Endodermal cell (in vitro differentiated cells): ENCODE results near the gene STK11. TPM values are rescaled to one million over a fixed set of nuclear protein-coding genes. Genes with fewer than 3 reads are reported as not detected.

Experiments
- DNase-seq: peaks from one replicate; pipeline ENCODE4 v3.0.0-alpha.2; 2017
- H3K27ac ChIP-seq: 2 replicates; pipeline ENCODE4 v1.5.1; 2013; ENCODE audit warnings: mild to moderate bottlenecking, low read depth, low read length, moderate library complexity
- H3K27me3 ChIP-seq: 2 replicates; pipeline ENCODE4 v1.6.1; 2013; ENCODE audit warnings: mild to moderate bottlenecking, low read length, moderate library complexity; ENCODE audit not compliant: insufficient read depth, control insufficient read depth, poor library complexity, severe bottlenecking
- H3K36me3 ChIP-seq: 2 replicates; pipeline ENCODE4 v1.7.0; 2013; ENCODE audit warnings: mild to moderate bottlenecking, low read length, moderate library complexity; ENCODE audit not compliant: control insufficient read depth, insufficient read depth
- H3K4me1 ChIP-seq: one replicate; pipeline ENCODE4 v1.7.0; 2013; ENCODE audit warnings: low read length; ENCODE audit not compliant: control insufficient read depth, insufficient read depth
- H3K4me3 ChIP-seq: 2 replicates; pipeline ENCODE4 v1.5.1; 2013; ENCODE audit warnings: mild to moderate bottlenecking, low read length, moderate library complexity
- H3K9ac ChIP-seq: 2 replicates; pipeline ENCODE4 v1.6.1; 2013; ENCODE audit warnings: mild to moderate bottlenecking, low read length, moderate library complexity; ENCODE audit not compliant: poor library complexity, severe bottlenecking; ENCODE audit errors: extremely low read depth
- H3K9me3 ChIP-seq: 2 replicates; pipeline ENCODE4 v1.6.1; 2013; ENCODE audit warnings: mild to moderate bottlenecking, low read length, moderate library complexity; ENCODE audit not compliant: control insufficient read depth
- H3K27ac Mint-ChIP-seq: 2 replicates; pipeline ENCODE4 v1.8.0; 2020; ENCODE audit warnings: mixed read lengths
- H3K27me3 Mint-ChIP-seq: 2 replicates; pipeline ENCODE4 v1.8.0; 2021; ENCODE audit warnings: mild to moderate bottlenecking, mixed read lengths; ENCODE audit not compliant: insufficient read depth
- H3K36me3 Mint-ChIP-seq: 2 replicates; pipeline ENCODE4 v1.8.0; 2020; ENCODE audit warnings: low read depth, mixed read lengths
- H3K4me1 Mint-ChIP-seq: 2 replicates; pipeline ENCODE4 v1.8.0; 2020; ENCODE audit warnings: mixed read lengths
- H3K4me3 Mint-ChIP-seq: 2 replicates; pipeline ENCODE4 v1.8.0; 2020; ENCODE audit warnings: mild to moderate bottlenecking, moderate library complexity, mixed read lengths
- H3K9me3 Mint-ChIP-seq: 2 replicates; pipeline ENCODE4 v1.8.0; 2020; ENCODE audit warnings: mild to moderate bottlenecking, mixed read lengths
- CTCF ChIP-seq: fragments of 200-600 bp; sonication (generic); conservative IDR thresholded peaks from 2 replicates; pipeline ENCODE4 v1.5.0; 2021; ENCODE audit warnings: antibody characterized with exemption, mild to moderate bottlenecking
- WGBS, 2 experiments: methylation state at CpG; one replicate each; pipeline versions ENCODE4 v1.1.5 to v1.1.7; 2013; ENCODE audit warnings: missing lambda C conversion rate in 2 of 2, mixed read lengths in 1 of 2; ENCODE audit not compliant: insufficient coverage in 1 of 2, insufficient read length in 1 of 2; 5-methylcytosine and 5-hydroxymethylcytosine counted together
- total RNA-seq, 2 donors: library from RNA; stranded (reverse); fragmentation: NEBNext Ultra II Directional in 1 of 2; extraction: Animal tissue kit (Norgen Biotek cat#: 25700) in 1 of 2; gene quantifications; 2 replicates in 1 of 2; 3 replicates in 1 of 2; pipeline ENCODE4 v1.2.1, GENCODE V29; 2021

Gene STK11
- total RNA-seq, 2 donors from 2014 or later, result 78.8 to 81.4 TPM

DNA sequence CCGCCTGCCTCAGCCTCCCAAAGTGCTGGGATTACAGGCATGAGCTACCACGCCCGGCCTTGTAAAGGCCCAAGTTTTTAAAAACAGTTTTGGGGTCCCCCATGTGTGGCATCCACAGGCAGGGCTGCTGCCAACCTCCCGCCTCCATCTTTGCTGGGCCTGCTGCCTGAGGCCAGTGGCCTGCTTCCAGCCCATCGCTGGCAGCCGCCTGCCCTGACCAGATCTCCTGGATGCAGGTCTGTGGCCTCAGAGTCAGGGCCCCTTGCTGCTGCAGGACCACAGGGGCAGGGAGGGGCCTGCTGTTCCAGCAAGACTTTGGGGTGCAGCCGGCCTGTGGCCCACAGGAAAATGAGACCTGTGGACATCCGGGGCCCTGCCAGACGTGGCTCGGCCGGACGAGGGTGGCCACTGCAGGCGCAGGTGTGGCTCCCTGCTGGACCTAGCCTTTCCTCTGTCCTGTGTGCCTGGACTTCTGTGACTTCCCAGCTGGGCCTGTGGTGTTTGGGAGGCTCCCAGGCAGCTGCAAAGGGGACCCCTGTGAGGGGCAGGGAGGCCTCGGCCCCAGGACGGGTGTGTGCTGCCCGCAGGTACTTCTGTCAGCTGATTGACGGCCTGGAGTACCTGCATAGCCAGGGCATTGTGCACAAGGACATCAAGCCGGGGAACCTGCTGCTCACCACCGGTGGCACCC lies 14.4 kb downstream of the STK11 start:
- Histone ChIP-seq H3K4me3 (no peak overlapping the region), H3K9ac (no peak overlapping the region), H3K9me3 (no peaks in the 10 kb centered on the region), H3K36me3 (peaks cover 18% of the 10 kb centered on the region), H3K27me3 (no peaks in the 10 kb centered on the region), H3K27ac (peak overlapping the region; percentile 17), H3K4me1 (no peaks in the 10 kb centered on the region)
- Mint-ChIP-seq H3K9me3 (no peaks in the 10 kb centered on the region), H3K4me3 (no peak overlapping the region), H3K27me3 (no peaks in the 10 kb centered on the region), H3K27ac (no peak overlapping the region), H3K36me3 (peaks cover 7% of the 10 kb centered on the region), H3K4me1 (peaks cover 5% of the 10 kb centered on the region)
- WGBS, 2 experiments, result 94 to 96% methylated on average over 17 to 19 of the region's 19 CpGs
- no peak for TF ChIP-seq CTCF
- no peak for DNase-seq

- H3K27ac Mint-ChIP-seq, result no peak overlapping the region
- no peaks in the 10 kb centered on the region for H3K4me1 ChIP-seq
- no peaks in the 10 kb centered on the region for H3K9me3 ChIP-seq
- H3K9me3 Mint-ChIP-seq, result no peaks in the 10 kb centered on the region
- 91 to 94% methylated on average over 12 to 33 of the region's 33 CpGs for WGBS, 2 experiments
- H3K36me3 Mint-ChIP-seq, result peaks cover 7% of the 10 kb centered on the region
- H3K27me3 Mint-ChIP-seq, result no peaks in the 10 kb centered on the region
- H3K36me3 ChIP-seq, result peaks cover 18% of the 10 kb centered on the region
- H3K4me3 Mint-ChIP-seq, result no peak overlapping the region
- H3K27me3 ChIP-seq, result no peaks in the 10 kb centered on the region
- no peak overlapping the region for H3K9ac ChIP-seq
- DNase-seq, result no peak
- no peak overlapping the region for H3K27ac ChIP-seq
- no peak overlapping the region for H3K4me3 ChIP-seq
- TF ChIP-seq CTCF, result no peak
- peaks cover 5% of the 10 kb centered on the region for H3K4me1 Mint-ChIP-seq
Measured at GRCh38 chr19:1220477-1220930, 14.9 kb downstream of the STK11 start.

DNA sequence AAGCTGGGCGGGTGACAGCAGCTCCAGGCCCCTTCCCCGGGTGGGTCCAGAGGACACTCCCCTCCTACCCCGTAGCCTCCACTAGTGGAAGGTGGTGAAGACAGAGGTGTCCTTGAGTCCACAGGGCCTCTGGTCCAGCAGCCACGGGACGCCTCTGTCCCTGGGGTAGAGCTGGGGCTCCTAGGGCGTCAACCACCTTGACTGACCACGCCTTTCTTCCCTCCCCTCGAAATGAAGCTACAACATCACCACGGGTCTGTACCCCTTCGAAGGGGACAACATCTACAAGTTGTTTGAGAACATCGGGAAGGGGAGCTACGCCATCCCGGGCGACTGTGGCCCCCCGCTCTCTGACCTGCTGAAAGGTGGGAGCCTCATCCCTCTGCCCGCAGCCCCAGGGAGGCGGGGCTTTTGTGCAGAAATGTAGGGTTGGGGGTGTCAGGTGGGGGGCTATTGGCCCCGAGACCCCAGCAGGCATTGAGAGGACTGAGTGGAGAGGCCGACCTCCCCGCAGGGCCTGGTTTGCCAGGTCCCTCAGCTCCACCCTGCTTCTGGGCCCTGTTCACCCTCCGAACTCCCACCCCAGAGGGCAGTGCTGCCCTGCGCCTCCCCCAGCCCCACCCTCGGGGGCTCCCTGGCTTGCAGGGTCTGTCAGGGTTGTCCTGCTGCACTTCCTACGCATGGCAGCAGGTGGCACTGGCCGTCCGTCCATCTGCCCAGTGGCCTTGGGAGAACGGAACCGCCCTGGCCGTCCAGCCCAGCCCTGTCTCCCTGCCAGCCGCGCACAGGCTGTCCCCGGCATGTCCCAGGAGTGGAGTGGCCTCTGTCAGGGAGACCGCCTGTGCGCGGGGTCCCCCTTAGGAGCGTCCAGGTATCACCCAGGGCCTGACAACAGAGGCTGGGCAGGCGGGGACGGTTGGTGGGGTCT lies 15.7 kb downstream of the STK11 start:
- H3K4me1 ChIP-seq, result no peaks in the 10 kb centered on the region
- peak overlapping the region; percentile 29 for H3K27ac ChIP-seq
- no peaks in the 10 kb centered on the region for H3K27me3 Mint-ChIP-seq
- peak; percentile 82 for DNase-seq
- H3K9me3 Mint-ChIP-seq, result no peaks in the 10 kb centered on the region
- no peaks in the 10 kb centered on the region for H3K9me3 ChIP-seq
- no peak overlapping the region for H3K4me3 Mint-ChIP-seq
- WGBS, 2 experiments, result 83 to 90% methylated on average over 14 to 38 of the region's 38 CpGs
- H3K27me3 ChIP-seq, result no peaks in the 10 kb centered on the region
- peaks cover 5% of the 10 kb centered on the region for H3K4me1 Mint-ChIP-seq
- H3K27ac Mint-ChIP-seq, result no peak overlapping the region
- H3K4me3 ChIP-seq, result no peak overlapping the region
- peak; percentile 74 for TF ChIP-seq CTCF
- peaks cover 18% of the 10 kb centered on the region for H3K36me3 ChIP-seq
- H3K36me3 Mint-ChIP-seq, result peaks cover 7% of the 10 kb centered on the region
- no peak overlapping the region for H3K9ac ChIP-seq
